Erythroblast (primary cell): ENCODE measurements around the gene ASAP2.

Source experiments
- GATA1 ChIP-seq: IDR thresholded peaks from 2 replicates; pipeline ENCODE4 v1.6.1; 2011; ENCODE audit warnings: low read depth, mild to moderate bottlenecking, control low read depth, low read length, moderate library complexity
- POLR2A ChIP-seq: IDR thresholded peaks from 2 replicates; pipeline ENCODE4 v1.6.1; 2011; ENCODE audit warnings: mild to moderate bottlenecking, low read length

DNA sequence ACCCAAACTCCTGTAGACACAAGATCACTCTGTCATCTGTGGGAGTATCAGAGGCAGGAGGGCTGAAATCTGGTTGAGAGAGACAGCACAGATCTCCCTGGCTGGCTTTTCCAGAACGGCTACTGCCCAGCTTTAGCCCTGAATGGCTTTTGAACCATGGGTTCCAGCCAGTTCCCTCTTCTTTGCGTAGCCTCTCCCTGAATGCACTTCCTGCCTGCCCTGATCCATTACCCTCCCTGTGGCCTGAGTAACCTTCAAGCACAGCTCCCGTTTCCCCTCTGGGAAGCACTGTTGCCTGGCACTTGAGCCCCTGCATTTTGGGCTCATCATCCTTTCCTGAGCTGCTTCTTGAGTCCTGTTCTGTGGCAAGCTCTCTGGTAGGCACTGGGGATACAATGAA, 68.8 kb downstream of the ASAP2 start:
- TF ChIP-seq POLR2A (no peak), GATA1 (no peak)
